ENCODE data around the gene SYNPO2L.

DNA sequence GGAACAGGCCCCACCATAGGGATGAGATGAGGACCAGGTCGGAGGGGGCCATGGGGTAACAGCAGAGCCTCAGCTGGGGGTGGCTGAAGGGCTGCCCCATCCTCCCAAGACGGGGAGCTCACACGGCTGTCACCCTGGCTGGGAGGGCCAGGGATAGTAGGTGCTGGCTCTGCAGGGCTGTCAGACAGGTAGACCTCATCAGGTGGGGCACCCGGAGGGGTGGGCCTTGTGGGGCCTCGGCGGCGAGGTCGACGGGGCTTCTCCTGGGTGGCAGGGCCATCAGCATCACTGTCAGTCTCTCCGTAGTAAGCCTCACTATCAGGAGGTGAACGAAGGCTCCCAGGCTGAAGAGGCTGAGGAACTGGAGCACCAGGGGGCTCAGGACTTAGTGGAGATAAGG lies 2.6 kb downstream of the SYNPO2L start:
- TF ChIP-seq, protein P1, sequence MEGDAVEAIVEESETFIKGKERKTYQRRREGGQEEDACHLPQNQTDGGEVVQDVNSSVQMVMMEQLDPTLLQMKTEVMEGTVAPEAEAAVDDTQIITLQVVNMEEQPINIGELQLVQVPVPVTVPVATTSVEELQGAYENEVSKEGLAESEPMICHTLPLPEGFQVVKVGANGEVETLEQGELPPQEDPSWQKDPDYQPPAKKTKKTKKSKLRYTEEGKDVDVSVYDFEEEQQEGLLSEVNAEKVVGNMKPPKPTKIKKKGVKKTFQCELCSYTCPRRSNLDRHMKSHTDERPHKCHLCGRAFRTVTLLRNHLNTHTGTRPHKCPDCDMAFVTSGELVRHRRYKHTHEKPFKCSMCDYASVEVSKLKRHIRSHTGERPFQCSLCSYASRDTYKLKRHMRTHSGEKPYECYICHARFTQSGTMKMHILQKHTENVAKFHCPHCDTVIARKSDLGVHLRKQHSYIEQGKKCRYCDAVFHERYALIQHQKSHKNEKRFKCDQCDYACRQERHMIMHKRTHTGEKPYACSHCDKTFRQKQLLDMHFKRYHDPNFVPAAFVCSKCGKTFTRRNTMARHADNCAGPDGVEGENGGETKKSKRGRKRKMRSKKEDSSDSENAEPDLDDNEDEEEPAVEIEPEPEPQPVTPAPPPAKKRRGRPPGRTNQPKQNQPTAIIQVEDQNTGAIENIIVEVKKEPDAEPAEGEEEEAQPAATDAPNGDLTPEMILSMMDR (IDR thresholded peaks at IDR 0.05; ENCODE audit: insufficient read depth, low read length), result no peak
- no peak for TF ChIP-seq GABPA (IDR thresholded peaks at IDR 0.05; ENCODE audit: low read depth)
